Measurements from ENCODE around the gene ARHGAP10.
"Not testable (repeated sequence)": the region's sequence is repeated elsewhere in the genome, so short reads cannot be mapped to it uniquely, and the experiment has no call there.

Gene ARHGAP10

GRCh38 chr4:148081745-148082144 is 349.9 kb downstream of the ARHGAP10 start:
- no peaks in the 10 kb centered on the region for H3K27me3 ChIP-seq (replicated peaks; ENCODE audit: insufficient read depth, low read length)
- TF ChIP-seq EZH2phosphoT487 (IDR thresholded peaks at IDR 0.05; ENCODE audit: low read length) (no peak), CTCF (IDR thresholded peaks at IDR 0.05; ENCODE audit: low read length) (no peak), EZH2 (optimal IDR thresholded peaks at IDR 0.05; ENCODE audit: low read depth, low read length) (no peak)
- H2AFZ ChIP-seq (ENCODE audit: low read length) = no peak overlapping the region
- H3K79me2 ChIP-seq (ENCODE audit: low read length) = no peaks in the 10 kb centered on the region
- H3K4me3 ChIP-seq (ENCODE audit: low read length) = no peak overlapping the region
- no peak for DNase-seq
- no peak overlapping the region for H3K27ac ChIP-seq (ENCODE audit: low read length)
- no peaks in the 10 kb centered on the region for H3K9me2 ChIP-seq (replicated peaks; ENCODE audit: insufficient read depth, low read length)
- no peak overlapping the region for H3K4me2 ChIP-seq (ENCODE audit: low read depth, low read length)
- H3K36me3 ChIP-seq (replicated peaks; ENCODE audit: insufficient read depth, low read length) = no peaks in the 10 kb centered on the region
- H3F3A ChIP-seq (ENCODE audit: insufficient read depth, low read length) = no peaks in the 10 kb centered on the region
- H4K20me1 ChIP-seq (ENCODE audit: insufficient read depth, low read length) = no peaks in the 10 kb centered on the region
- H3K4me1 ChIP-seq (ENCODE audit: low read length) = no peaks in the 10 kb centered on the region
- H3K9me3 ChIP-seq (replicated peaks; ENCODE audit: insufficient read depth, low read length) = no peaks in the 10 kb centered on the region
- no peak overlapping the region for H3K9ac ChIP-seq (ENCODE audit: low read length)

- H2AFZ ChIP-seq (ENCODE audit: low read length); H3K36me3 ChIP-seq (replicated peaks; ENCODE audit: insufficient read depth, low read length); H3K4me1 ChIP-seq (ENCODE audit: low read length); H3K9me3 ChIP-seq (replicated peaks; ENCODE audit: insufficient read depth, low read length); DNase-seq; H3K9ac ChIP-seq (ENCODE audit: low read length); H3K9me2 ChIP-seq (replicated peaks; ENCODE audit: insufficient read depth, low read length); H4K20me1 ChIP-seq (ENCODE audit: insufficient read depth, low read length); H3K27me3 ChIP-seq (replicated peaks; ENCODE audit: insufficient read depth, low read length); H3K4me3 ChIP-seq (ENCODE audit: low read length); H3F3A ChIP-seq (ENCODE audit: insufficient read depth, low read length); H3K4me2 ChIP-seq (ENCODE audit: low read depth, low read length); H3K79me2 ChIP-seq (ENCODE audit: low read length); H3K27ac ChIP-seq (ENCODE audit: low read length): not testable (repeated sequence)
These were observed 351.2 kb downstream of the ARHGAP10 start for GRCh38 chr4:148083073-148083472.

- H3K27ac ChIP-seq (ENCODE audit: low read length) = no peak overlapping the region
- no peaks in the 10 kb centered on the region for H3K9me3 ChIP-seq (replicated peaks; ENCODE audit: insufficient read depth, low read length)
- H3K36me3 ChIP-seq (replicated peaks; ENCODE audit: insufficient read depth, low read length) = no peaks in the 10 kb centered on the region
- no peak overlapping the region for H3K4me2 ChIP-seq (ENCODE audit: low read depth, low read length)
- H3K9ac ChIP-seq (ENCODE audit: low read length) = no peak overlapping the region
- H4K20me1 ChIP-seq (ENCODE audit: insufficient read depth, low read length) = no peaks in the 10 kb centered on the region
- no peaks in the 10 kb centered on the region for H3K79me2 ChIP-seq (ENCODE audit: low read length)
- no peaks in the 10 kb centered on the region for H3K9me2 ChIP-seq (replicated peaks; ENCODE audit: insufficient read depth, low read length)
- H3K4me1 ChIP-seq (ENCODE audit: low read length) = no peaks in the 10 kb centered on the region
- H2AFZ ChIP-seq (ENCODE audit: low read length) = no peak overlapping the region
- TF ChIP-seq EZH2 (optimal IDR thresholded peaks at IDR 0.05; ENCODE audit: low read depth, low read length) (no peak), CTCF (IDR thresholded peaks at IDR 0.05; ENCODE audit: low read length) (no peak), EZH2phosphoT487 (IDR thresholded peaks at IDR 0.05; ENCODE audit: low read length) (no peak)
- H3F3A ChIP-seq (ENCODE audit: insufficient read depth, low read length) = no peaks in the 10 kb centered on the region
- no peak overlapping the region for H3K4me3 ChIP-seq (ENCODE audit: low read length)
- DNase-seq = no peak
- no peaks in the 10 kb centered on the region for H3K27me3 ChIP-seq (replicated peaks; ENCODE audit: insufficient read depth, low read length)
These were observed 357.7 kb downstream of the ARHGAP10 start for GRCh38 chr4:148089624-148090023.

- no peak for DNase-seq
These were observed 358.1 kb downstream of the ARHGAP10 start for GRCh38 chr4:148090029-148090428.

More at GRCh38 chr4:148090029-148090428, 358.1 kb downstream of the ARHGAP10 start:
- no peak for TF ChIP-seq CTCF (IDR thresholded peaks at IDR 0.05; ENCODE audit: low read length)
- no peak for TF ChIP-seq EZH2phosphoT487 (IDR thresholded peaks at IDR 0.05; ENCODE audit: low read length)
- no peak for TF ChIP-seq EZH2 (optimal IDR thresholded peaks at IDR 0.05; ENCODE audit: low read depth, low read length)
- Histone ChIP-seq H2AFZ (ENCODE audit: low read length) (no peak overlapping the region), H3K4me3 (ENCODE audit: low read length) (no peak overlapping the region), H3K4me2 (ENCODE audit: low read depth, low read length) (no peak overlapping the region), H3K36me3 (replicated peaks; ENCODE audit: insufficient read depth, low read length) (no peaks in the 10 kb centered on the region), H3K9me2 (replicated peaks; ENCODE audit: insufficient read depth, low read length) (no peaks in the 10 kb centered on the region), H3F3A (ENCODE audit: insufficient read depth, low read length) (no peaks in the 10 kb centered on the region), H3K79me2 (ENCODE audit: low read length) (no peaks in the 10 kb centered on the region), H3K27me3 (replicated peaks; ENCODE audit: insufficient read depth, low read length) (no peaks in the 10 kb centered on the region), H3K9ac (ENCODE audit: low read length) (no peak overlapping the region), H3K4me1 (ENCODE audit: low read length) (no peaks in the 10 kb centered on the region), H4K20me1 (ENCODE audit: insufficient read depth, low read length) (no peaks in the 10 kb centered on the region), H3K27ac (ENCODE audit: low read length) (no peak overlapping the region), H3K9me3 (replicated peaks; ENCODE audit: insufficient read depth, low read length) (no peaks in the 10 kb centered on the region)

Measured in MM.1S (cell line).